ENCODE results near the gene USP10. TPM values are rescaled to one million over a fixed set of nuclear protein-coding genes. Genes with fewer than 3 reads are reported as not detected.

USP10 gene
- total and polyA plus RNA-seq, 3 experiments from 2014 or later, result 86.1 to 146 (median 143) TPM

GRCh38 chr16:84675423-84675822, 24.4 kb upstream of the USP10 start:
- no peak for DNase-seq
- H3K4me1 ChIP-seq (ENCODE audit: insufficient read depth, low read length), result no peaks in the 10 kb centered on the region
- POLR2A ChIA-PET, result no interaction called here
- no peak overlapping the region for H3K27ac ChIP-seq (ENCODE audit: low read depth, low read length)
- H3K9me3 ChIP-seq (ENCODE audit: low read length), result no peaks in the 10 kb centered on the region
- H3K9me3 Mint-ChIP-seq, result no peaks in the 10 kb centered on the region
- no peaks in the 10 kb centered on the region for H3K36me3 Mint-ChIP-seq
- H3K36me3 ChIP-seq (ENCODE audit: insufficient read depth, low read length), result no peaks in the 10 kb centered on the region
- CTCF ChIA-PET, result no interaction called here
- no peak overlapping the region for H3K4me3 Mint-ChIP-seq
- H3K4me3 ChIP-seq (ENCODE audit: low read length), result no peak overlapping the region
- peaks cover 0 to 7% (median 6%) of the 10 kb centered on the region in 3 donors for H3K4me1 Mint-ChIP-seq
- H3K27me3 ChIP-seq (ENCODE audit: insufficient read depth, low read length, poor library complexity, severe bottlenecking), result no peaks in the 10 kb centered on the region
- H3K27ac Mint-ChIP-seq, result no peak overlapping the region
- H3K27me3 Mint-ChIP-seq, result peaks cover 4 to 18% of the 10 kb centered on the region in 2 donors

- Mint-ChIP-seq H3K4me1 (peaks cover 0 to 7% (median 6%) of the 10 kb centered on the region in 3 donors), H3K4me3 (no peak overlapping the region), H3K36me3 (no peaks in the 10 kb centered on the region), H3K27me3 (peaks cover 4 to 22% of the 10 kb centered on the region in 2 donors), H3K27ac (no peak overlapping the region), H3K9me3 (no peaks in the 10 kb centered on the region)
- no peak for DNase-seq
- H3K36me3 ChIP-seq (ENCODE audit: insufficient read depth, low read length), result no peaks in the 10 kb centered on the region
- H3K27ac ChIP-seq (ENCODE audit: low read depth, low read length), result no peak overlapping the region
- H3K27me3 ChIP-seq (ENCODE audit: insufficient read depth, low read length, poor library complexity, severe bottlenecking), result no peaks in the 10 kb centered on the region
- no peaks in the 10 kb centered on the region for H3K4me1 ChIP-seq (ENCODE audit: insufficient read depth, low read length)
- POLR2A ChIA-PET, result no interaction called here
- H3K9me3 ChIP-seq (ENCODE audit: low read length), result no peaks in the 10 kb centered on the region
- CTCF ChIA-PET, result no interaction called here
- H3K4me3 ChIP-seq (ENCODE audit: low read length), result no peak overlapping the region
Observed at GRCh38 chr16:84675884-84676283, 23.9 kb upstream of the USP10 start.

GRCh38 chr16:84677017-84677803, 22.6 kb upstream of the USP10 start:
- Histone ChIP-seq H3K4me3 (ENCODE audit: low read length) (no peak overlapping the region), H3K27ac (ENCODE audit: low read depth, low read length) (no peak overlapping the region), H3K4me1 (ENCODE audit: insufficient read depth, low read length) (no peaks in the 10 kb centered on the region), H3K36me3 (ENCODE audit: insufficient read depth, low read length) (no peaks in the 10 kb centered on the region), H3K27me3 (ENCODE audit: insufficient read depth, low read length, poor library complexity, severe bottlenecking) (no peaks in the 10 kb centered on the region), H3K9me3 (ENCODE audit: low read length) (no peaks in the 10 kb centered on the region)
- DNase-seq, result no peak
- no peak overlapping the region for H3K4me3 Mint-ChIP-seq
- ChIA-PET POLR2A (interaction anchor here (0.5 kb wide), 1 partner anchor 23 kb away, joined by 4 read pairs; no protein-coding TSS in a partner anchor), CTCF (interaction anchor here (0.7 kb wide), 1 partner anchor 53 kb away, joined by 3 read pairs; no protein-coding TSS in a partner anchor)
- peaks cover 0 to 3% (median 3%) of the 10 kb centered on the region in 3 donors for H3K4me1 Mint-ChIP-seq
- H3K36me3 Mint-ChIP-seq, result no peaks in the 10 kb centered on the region
- no peaks in the 10 kb centered on the region for H3K9me3 Mint-ChIP-seq
- peaks cover 4 to 23% of the 10 kb centered on the region in 2 donors for H3K27me3 Mint-ChIP-seq
- no peak overlapping the region for H3K27ac Mint-ChIP-seq

- no peak for DNase-seq
- Mint-ChIP-seq H3K27ac (no peak overlapping the region), H3K9me3 (no peaks in the 10 kb centered on the region), H3K4me3 (no peak overlapping the region), H3K27me3 (peaks cover 4 to 23% of the 10 kb centered on the region in 2 donors), H3K4me1 (no peaks in the 10 kb centered on the region), H3K36me3 (no peaks in the 10 kb centered on the region)
- Histone ChIP-seq H3K9me3 (ENCODE audit: low read length) (no peaks in the 10 kb centered on the region), H3K4me1 (ENCODE audit: insufficient read depth, low read length) (no peaks in the 10 kb centered on the region), H3K27me3 (ENCODE audit: insufficient read depth, low read length, poor library complexity, severe bottlenecking) (no peaks in the 10 kb centered on the region), H3K27ac (ENCODE audit: low read depth, low read length) (no peak overlapping the region), H3K4me3 (ENCODE audit: low read length) (no peak overlapping the region), H3K36me3 (ENCODE audit: insufficient read depth, low read length) (no peaks in the 10 kb centered on the region)
- ChIA-PET CTCF (interaction anchor here (1.1 kb wide), 1 partner anchor 48 kb away, joined by 5 read pairs; no protein-coding TSS in a partner anchor), POLR2A (interaction anchor here (0.5 kb wide), 1 partner anchor 24 kb away, joined by 4 read pairs; no protein-coding TSS in a partner anchor)
Observed at GRCh38 chr16:84677849-84678248, 22.0 kb upstream of the USP10 start.

- Mint-ChIP-seq H3K4me1 (no peaks in the 10 kb centered on the region), H3K4me3 (no peak overlapping the region), H3K27me3 (peaks cover 4 to 23% of the 10 kb centered on the region in 2 donors), H3K27ac (no peak overlapping the region), H3K9me3 (no peaks in the 10 kb centered on the region), H3K36me3 (no peaks in the 10 kb centered on the region)
- H3K4me1 ChIP-seq (ENCODE audit: insufficient read depth, low read length), result no peaks in the 10 kb centered on the region
- H3K36me3 ChIP-seq (ENCODE audit: insufficient read depth, low read length), result no peaks in the 10 kb centered on the region
- no peak overlapping the region for H3K4me3 ChIP-seq (ENCODE audit: low read length)
- H3K27me3 ChIP-seq (ENCODE audit: insufficient read depth, low read length, poor library complexity, severe bottlenecking), result no peaks in the 10 kb centered on the region
- DNase-seq, result no peak
- H3K9me3 ChIP-seq (ENCODE audit: low read length), result no peaks in the 10 kb centered on the region
- no peak overlapping the region for H3K27ac ChIP-seq (ENCODE audit: low read depth, low read length)
- POLR2A ChIA-PET, result interaction anchor here (0.7 kb wide), 1 partner anchor 60 kb away, joined by 9 read pairs; no protein-coding TSS in a partner anchor
- CTCF ChIA-PET, result interaction anchor here (1.1 kb wide), 1 partner anchor 47 kb away, joined by 5 read pairs; no protein-coding TSS in a partner anchor
Observed at GRCh38 chr16:84678541-84678940, 21.3 kb upstream of the USP10 start.

GRCh38 chr16:84680165-84680842, 19.5 kb upstream of the USP10 start:
- ChIA-PET POLR2A (no interaction called here), CTCF (interaction anchor here (0.9 kb wide), 1 partner anchor 8 kb away, joined by 3 read pairs; no protein-coding TSS in a partner anchor)
- DNase-seq, result no peak

GRCh38 chr16:84680843-84681629, 18.8 kb upstream of the USP10 start:
- H3K9me3 ChIP-seq (ENCODE audit: low read length), result no peaks in the 10 kb centered on the region
- Mint-ChIP-seq H3K4me1 (no peaks in the 10 kb centered on the region), H3K27me3 (peaks cover 11 to 33% of the 10 kb centered on the region in 2 donors), H3K27ac (no peak overlapping the region), H3K9me3 (no peaks in the 10 kb centered on the region), H3K4me3 (no peak overlapping the region), H3K36me3 (peaks cover 0 to 3% (median 0%) of the 10 kb centered on the region in 3 donors)
- H3K36me3 ChIP-seq (ENCODE audit: insufficient read depth, low read length), result no peaks in the 10 kb centered on the region
- ChIA-PET POLR2A (no interaction called here), CTCF (interaction anchor here (0.9 kb wide), 1 partner anchor 9 kb away, joined by 3 read pairs; no protein-coding TSS in a partner anchor)
- no peaks in the 10 kb centered on the region for H3K4me1 ChIP-seq (ENCODE audit: insufficient read depth, low read length)
- no peaks in the 10 kb centered on the region for H3K27me3 ChIP-seq (ENCODE audit: insufficient read depth, low read length, poor library complexity, severe bottlenecking)
- H3K27ac ChIP-seq (ENCODE audit: low read depth, low read length), result no peak overlapping the region
- DNase-seq, result no peak
- no peak overlapping the region for H3K4me3 ChIP-seq (ENCODE audit: low read length)

More at GRCh38 chr16:84680165-84680842, 19.5 kb upstream of the USP10 start:
- H3K9me3 ChIP-seq (ENCODE audit: low read length), result no peaks in the 10 kb centered on the region
- Mint-ChIP-seq H3K27ac (no peak overlapping the region), H3K4me1 (no peaks in the 10 kb centered on the region), H3K4me3 (no peak overlapping the region), H3K27me3 (peaks cover 9 to 33% of the 10 kb centered on the region in 2 donors), H3K9me3 (no peaks in the 10 kb centered on the region), H3K36me3 (peaks cover 0 to 3% (median 0%) of the 10 kb centered on the region in 3 donors)
- no peak overlapping the region for H3K27ac ChIP-seq (ENCODE audit: low read depth, low read length)
- H3K4me1 ChIP-seq (ENCODE audit: insufficient read depth, low read length), result no peaks in the 10 kb centered on the region
- no peaks in the 10 kb centered on the region for H3K27me3 ChIP-seq (ENCODE audit: insufficient read depth, low read length, poor library complexity, severe bottlenecking)
- H3K36me3 ChIP-seq (ENCODE audit: insufficient read depth, low read length), result no peaks in the 10 kb centered on the region
- H3K4me3 ChIP-seq (ENCODE audit: low read length), result no peak overlapping the region
